Tibial artery (tissue), 4 donors: Measurements from ENCODE around the gene PROK2.

ENCODE experiments used
- DNase-seq, 2 donors: peaks; one replicate each; pipeline ENCODE4 v3.0.0-alpha.2; 2019
- H3K27ac ChIP-seq, 2 donors: fragments of 200-600 bp; sonication (generic) in 1 of 2; 1 replicate in 1 of 2; 2 replicates in 1 of 2; pipeline ENCODE4 v1.5.1; 2018 to 2019; ENCODE audit warnings: mild to moderate bottlenecking in 1 of 2
- H3K27me3 ChIP-seq, 2 donors: fragments of 200-600 bp; sonication (generic) in 1 of 2; one replicate each; pipeline versions ENCODE4 v1.5.1 to v1.6.0; 2016 to 2019
- H3K36me3 ChIP-seq, 3 donors: fragments of 200-600 bp; sonication (generic) in 2 of 3; one replicate each; pipeline ENCODE4 v1.5.1; 2016 to 2019; ENCODE audit warnings: mild to moderate bottlenecking in 2 of 3
- H3K4me1 ChIP-seq, 4 donors: fragments of 200-600 bp; sonication (generic) in 2 of 4; 1 replicate in 3 of 4; 2 replicates in 1 of 4; pipeline ENCODE4 v1.5.1; 2016 to 2019
- H3K4me3 ChIP-seq, 2 donors: fragments of 200-600 bp; sonication (generic) in 1 of 2; 1 replicate in 1 of 2; 2 replicates in 1 of 2; pipeline ENCODE4 v1.5.1; 2018 to 2019; ENCODE audit warnings: mild to moderate bottlenecking in 2 of 2
- H3K9me3 ChIP-seq, 3 donors: fragments of 200-600 bp; sonication (generic) in 1 of 3; one replicate each; pipeline ENCODE4 v1.5.1; 2016 to 2019
- CTCF ChIP-seq, 2 experiments: fragments of 200-600 bp in 1 of 2; fragments of 450-650 bp in 1 of 2; IDR thresholded peaks; one replicate each; pipeline ENCODE4 v1.5.1; 2017 to 2019; ENCODE audit warnings: antibody characterized with exemption in 2 of 2, mild to moderate bottlenecking in 1 of 2, moderate library complexity in 1 of 2
- intact Hi-C: fragments of 100-400 bp; cut with DNase I; formaldehyde crosslinking; loops from one replicate; pipeline ENCODE4 v1.15.0; 2023; ENCODE audit warnings: low total_unique reads

The PROK2 gene

GRCh38 chr3:71801986-71802385 lies 17.0 kb upstream of the PROK2 start:
- no peaks in the 10 kb centered on the region for H3K9me3 ChIP-seq
- H3K27me3 ChIP-seq = peaks cover 0 to 46% of the 10 kb centered on the region in 2 donors
- no peak for DNase-seq
- no peak for TF ChIP-seq CTCF (IDR thresholded peaks at IDR 0.05)
- no peaks in the 10 kb centered on the region for H3K36me3 ChIP-seq
- no peak overlapping the region for H3K4me3 ChIP-seq
- H3K27ac ChIP-seq = no peak overlapping the region
- H3K4me1 ChIP-seq = no peaks in the 10 kb centered on the region
- intact Hi-C loops = no loop called here

- Histone ChIP-seq H3K27me3 (peaks cover 0 to 41% of the 10 kb centered on the region in 2 donors), H3K4me3 (no peak overlapping the region), H3K36me3 (no peaks in the 10 kb centered on the region), H3K27ac (no peak overlapping the region), H3K9me3 (no peaks in the 10 kb centered on the region), H3K4me1 (no peaks in the 10 kb centered on the region)
- intact Hi-C loops = no loop called here
- no peak for TF ChIP-seq CTCF (IDR thresholded peaks at IDR 0.05)
- no peak for DNase-seq
These were observed 15.1 kb upstream of the PROK2 start for GRCh38 chr3:71800023-71800422.

- Histone ChIP-seq H3K36me3 (no peaks in the 10 kb centered on the region), H3K27me3 (peaks cover 0 to 32% of the 10 kb centered on the region in 2 donors), H3K9me3 (no peaks in the 10 kb centered on the region), H3K4me1 (no peaks in the 10 kb centered on the region), H3K27ac (no peak overlapping the region), H3K4me3 (no peak overlapping the region)
- no peak for DNase-seq
- TF ChIP-seq CTCF (IDR thresholded peaks at IDR 0.05) = no peak
- intact Hi-C loops = no loop called here
These were observed 12.5 kb upstream of the PROK2 start for GRCh38 chr3:71797455-71797854.

GRCh38 chr3:71796290-71796689 lies 11.3 kb upstream of the PROK2 start:
- Histone ChIP-seq H3K27me3 (peaks cover 0 to 25% of the 10 kb centered on the region in 2 donors), H3K9me3 (no peaks in the 10 kb centered on the region), H3K4me3 (no peak overlapping the region), H3K36me3 (no peaks in the 10 kb centered on the region), H3K27ac (no peak overlapping the region), H3K4me1 (no peaks in the 10 kb centered on the region)
- intact Hi-C loops = no loop called here
- DNase-seq = no peak
- no peak for TF ChIP-seq CTCF (IDR thresholded peaks at IDR 0.05)

- DNase-seq = no peak
- Histone ChIP-seq H3K4me3 (no peak overlapping the region), H3K36me3 (no peaks in the 10 kb centered on the region), H3K9me3 (no peaks in the 10 kb centered on the region), H3K4me1 (no peaks in the 10 kb centered on the region), H3K27me3 (peaks cover 0 to 24% of the 10 kb centered on the region in 2 donors), H3K27ac (no peak overlapping the region)
- intact Hi-C loops = no loop called here
- no peak for TF ChIP-seq CTCF (IDR thresholded peaks at IDR 0.05)
These were observed 6.7 kb upstream of the PROK2 start for GRCh38 chr3:71791634-71792033.

GRCh38 chr3:71789922-71790321 lies 5.0 kb upstream of the PROK2 start:
- DNase-seq = no peak
- Histone ChIP-seq H3K4me1 (peaks cover 0 to 9% (median 7%) of the 10 kb centered on the region in 4 donors), H3K27ac (no peak overlapping the region), H3K9me3 (no peaks in the 10 kb centered on the region), H3K36me3 (no peaks in the 10 kb centered on the region), H3K4me3 (no peak overlapping the region), H3K27me3 (peaks cover 0 to 41% of the 10 kb centered on the region in 2 donors)
- no peak for TF ChIP-seq CTCF (IDR thresholded peaks at IDR 0.05)
- intact Hi-C loops = no loop called here
